A204.1 (cell line): Measurements from ENCODE around the gene PRSS27.
"Not testable (repeated sequence)": the region's sequence is repeated elsewhere in the genome, so short reads cannot be mapped to it uniquely, and the experiment has no call there.

Experiments used
- FAIRE-seq: peaks from 2 replicates; lab custom pipeline; 2012; peaks lifted over from hg19 to GRCh38; lab: Jason Lieb, UNC

The PRSS27 gene

GRCh38 chr16:2708290-2708639 lies 11.8 kb downstream of the PRSS27 start:
- no peak for FAIRE-seq

- no peak for FAIRE-seq
These were observed 12.4 kb downstream of the PRSS27 start for GRCh38 chr16:2707368-2708289.

GRCh38 chr16:2706611-2707311 lies 13.3 kb downstream of the PRSS27 start:
- FAIRE-seq, result no peak

GRCh38 chr16:2706085-2706484 lies 13.9 kb downstream of the PRSS27 start:
- no peak for FAIRE-seq

- FAIRE-seq, result no peak
These were observed 14.7 kb downstream of the PRSS27 start for GRCh38 chr16:2705351-2705750.

GRCh38 chr16:2704983-2705275 lies 15.1 kb downstream of the PRSS27 start:
- no peak for FAIRE-seq

- no peak for FAIRE-seq
These were observed 15.7 kb downstream of the PRSS27 start for GRCh38 chr16:2704166-2704982.

GRCh38 chr16:2702871-2703745 lies 16.9 kb downstream of the PRSS27 start:
- no peak for FAIRE-seq

GRCh38 chr16:2702438-2702825 lies 17.6 kb downstream of the PRSS27 start:
- FAIRE-seq, result no peak

GRCh38 chr16:2701713-2702437 lies 18.1 kb downstream of the PRSS27 start:
- FAIRE-seq, result no peak

GRCh38 chr16:2701272-2701671 lies 18.8 kb downstream of the PRSS27 start:
- FAIRE-seq, result no peak

GRCh38 chr16:2700786-2701185 lies 19.2 kb downstream of the PRSS27 start:
- FAIRE-seq, result no peak

- FAIRE-seq, result no peak
These were observed 20.0 kb downstream of the PRSS27 start for GRCh38 chr16:2699791-2700600.

- no peak for FAIRE-seq
These were observed 20.9 kb downstream of the PRSS27 start for GRCh38 chr16:2698965-2699750.

GRCh38 chr16:2698103-2698870 lies 21.7 kb downstream of the PRSS27 start:
- no peak for FAIRE-seq

- no peak for FAIRE-seq
These were observed 22.5 kb downstream of the PRSS27 start for GRCh38 chr16:2697401-2697948.

- not testable (repeated sequence) for FAIRE-seq
These were observed 23.3 kb downstream of the PRSS27 start for GRCh38 chr16:2696601-2697250.
